Measurements from ENCODE around the gene CCDC27.
A peak's percentile ranks its signal among the peaks of the same experiment; 100 is the strongest.

Gene CCDC27

GRCh38 chr1:3778590-3779264 lies 26.5 kb downstream of the CCDC27 start:
- DNase-seq = no peak

- DNase-seq = no peak
Measured at GRCh38 chr1:3779265-3779911, 27.1 kb downstream of the CCDC27 start.

- no peak for DNase-seq
Measured at GRCh38 chr1:3779912-3780416, 27.7 kb downstream of the CCDC27 start.

GRCh38 chr1:3780901-3781300 lies 28.7 kb downstream of the CCDC27 start:
- DNase-seq = no peak

- DNase-seq = no peak
Measured at GRCh38 chr1:3783651-3784474, 31.6 kb downstream of the CCDC27 start.

GRCh38 chr1:3785045-3785444 lies 32.8 kb downstream of the CCDC27 start:
- DNase-seq = no peak

GRCh38 chr1:3785456-3786157 lies 33.4 kb downstream of the CCDC27 start:
- no peak for DNase-seq

- no peak for DNase-seq
Measured at GRCh38 chr1:3786468-3787348, 34.5 kb downstream of the CCDC27 start.

- peak; percentile 73 for DNase-seq
Measured at GRCh38 chr1:3787349-3787715, 35.1 kb downstream of the CCDC27 start.

GRCh38 chr1:3787745-3788605 lies 35.7 kb downstream of the CCDC27 start:
- no peak for DNase-seq

GRCh38 chr1:3788756-3789420 lies 36.6 kb downstream of the CCDC27 start:
- no peak for DNase-seq

GRCh38 chr1:3789421-3790300 lies 37.4 kb downstream of the CCDC27 start:
- no peak for DNase-seq

- no peak for DNase-seq
Measured at GRCh38 chr1:3790500-3790923, 38.3 kb downstream of the CCDC27 start.

GRCh38 chr1:3790952-3791351 lies 38.7 kb downstream of the CCDC27 start:
- no peak for DNase-seq

GRCh38 chr1:3795453-3796214 lies 43.4 kb downstream of the CCDC27 start:
- DNase-seq = no peak

GRCh38 chr1:3796215-3797061 lies 44.2 kb downstream of the CCDC27 start, which contains the start of gene LRRC47:
LRRC47 (minus strand) TSS chr1:3796498; CDS start chr1:3796476, 22 bp downstream.
- peak; percentile 93 for DNase-seq

GRCh38 chr1:3799976-3800685 lies 47.9 kb downstream of the CCDC27 start:
- no peak for DNase-seq
